ENCODE measurements around the gene PDE1C. TPM values are rescaled to one million over a fixed set of nuclear protein-coding genes. Genes with fewer than 3 reads are reported as not detected.

PDE1C gene
- total and polyA plus RNA-seq, 2 donors (not counting 1 experiment from before 2014, with no cell fraction given): 0.52 TPM; not detected in 1

DNA sequence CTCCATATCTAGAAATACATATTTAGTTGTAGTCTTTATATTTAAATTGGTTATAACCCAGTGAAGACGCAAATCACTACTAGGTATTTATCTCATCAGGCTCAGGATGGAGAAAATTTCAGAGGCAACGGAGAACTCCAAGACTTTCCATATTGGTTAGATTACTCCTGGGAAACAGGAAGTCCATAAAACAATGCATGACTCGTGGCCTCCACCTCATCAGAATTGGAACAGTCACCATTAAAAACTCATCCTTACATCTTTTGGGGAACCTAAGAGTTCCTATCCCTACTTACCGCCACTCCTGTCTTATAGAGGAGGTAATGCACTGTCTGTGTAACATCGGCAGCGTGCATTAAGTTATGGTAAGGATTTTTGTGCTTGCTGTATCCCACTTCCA lies 205.6 kb downstream of the PDE1C start:
- 100% methylated on average over 1 of the region's 6 CpGs for WGBS (ENCODE audit: insufficient coverage)

DNA sequence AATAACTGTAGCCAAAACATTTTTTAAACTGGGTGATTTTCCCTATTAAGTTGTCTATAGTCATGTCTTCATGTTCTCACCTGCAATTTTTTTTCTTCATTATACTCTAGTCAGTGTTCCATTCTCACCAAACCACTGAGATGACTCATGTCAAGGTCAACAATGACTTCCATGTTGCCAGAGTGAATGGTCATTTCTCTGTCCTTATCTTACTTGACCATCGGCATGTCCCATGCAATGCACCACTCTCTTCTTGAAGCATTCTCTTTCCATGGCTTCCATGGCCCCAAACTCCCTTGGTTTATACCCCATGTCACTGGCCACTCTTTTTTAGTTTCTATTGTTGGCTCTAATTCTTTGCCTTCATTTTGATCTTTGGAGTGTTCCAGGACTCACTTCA lies 209.3 kb downstream of the PDE1C start:
- POLR2A ChIA-PET: no interaction called here
- TF ChIP-seq EZH2 (IDR thresholded peaks at IDR 0.05; ENCODE audit: borderline replicate concordance, insufficient read depth, low read depth, low read length, poor library complexity, severe bottlenecking): no peak
- TF ChIP-seq, protein P1, sequence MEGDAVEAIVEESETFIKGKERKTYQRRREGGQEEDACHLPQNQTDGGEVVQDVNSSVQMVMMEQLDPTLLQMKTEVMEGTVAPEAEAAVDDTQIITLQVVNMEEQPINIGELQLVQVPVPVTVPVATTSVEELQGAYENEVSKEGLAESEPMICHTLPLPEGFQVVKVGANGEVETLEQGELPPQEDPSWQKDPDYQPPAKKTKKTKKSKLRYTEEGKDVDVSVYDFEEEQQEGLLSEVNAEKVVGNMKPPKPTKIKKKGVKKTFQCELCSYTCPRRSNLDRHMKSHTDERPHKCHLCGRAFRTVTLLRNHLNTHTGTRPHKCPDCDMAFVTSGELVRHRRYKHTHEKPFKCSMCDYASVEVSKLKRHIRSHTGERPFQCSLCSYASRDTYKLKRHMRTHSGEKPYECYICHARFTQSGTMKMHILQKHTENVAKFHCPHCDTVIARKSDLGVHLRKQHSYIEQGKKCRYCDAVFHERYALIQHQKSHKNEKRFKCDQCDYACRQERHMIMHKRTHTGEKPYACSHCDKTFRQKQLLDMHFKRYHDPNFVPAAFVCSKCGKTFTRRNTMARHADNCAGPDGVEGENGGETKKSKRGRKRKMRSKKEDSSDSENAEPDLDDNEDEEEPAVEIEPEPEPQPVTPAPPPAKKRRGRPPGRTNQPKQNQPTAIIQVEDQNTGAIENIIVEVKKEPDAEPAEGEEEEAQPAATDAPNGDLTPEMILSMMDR (IDR thresholded peaks at IDR 0.05): no peak
- DNase-seq (no peak), ATAC-seq (ENCODE audit: low read depth) (no peak)
- intact Hi-C loops (cut with micrococcal nuclease): no loop called here
- H3K4me1 Mint-ChIP-seq: no peaks in the 10 kb centered on the region
- Histone ChIP-seq H3K36me3 (replicated peaks in 1 of 2; ENCODE audit: control extremely low read depth in 1 of 2, control insufficient read depth in 1 of 2, extremely low read depth in 1 of 2, insufficient read depth in 2 of 2, low read length in 1 of 2) (no peaks in the 10 kb centered on the region), H4K20me1 (ENCODE audit: control insufficient read depth, insufficient read depth, low read length, poor library complexity, severe bottlenecking) (no peaks in the 10 kb centered on the region), H3K4me1 (ENCODE audit: control insufficient read depth in 2 of 2, insufficient read depth in 2 of 2, low read length in 2 of 2) (no peaks in the 10 kb centered on the region), H3K4me2 (replicated peaks; ENCODE audit: low read depth, low read length, poor library complexity, severe bottlenecking) (no peak overlapping the region), H3K9me3 (ENCODE audit: control extremely low read depth in 1 of 3, control insufficient read depth in 2 of 3, insufficient read depth in 1 of 3, low read length in 2 of 3) (no peaks in the 10 kb centered on the region), H3K9ac (ENCODE audit: low read length) (no peak overlapping the region), H2AFZ (ENCODE audit: insufficient read depth, low read depth, low read length, poor library complexity, severe bottlenecking) (no peak overlapping the region), H3K27ac (ENCODE audit: low read length in 2 of 2) (no peak overlapping the region), H3K4me3 (ENCODE audit: control extremely low read depth in 1 of 5, extremely low read depth in 1 of 5, insufficient read depth in 1 of 5, low read depth in 2 of 5, low read length in 4 of 5) (no peak overlapping the region), H3K79me2 (ENCODE audit: control insufficient read depth, insufficient read depth, low read length) (no peaks in the 10 kb centered on the region), H3K27me3 (replicated peaks in 1 of 4; ENCODE audit: control extremely low read depth in 1 of 4, control insufficient read depth in 3 of 4, insufficient read depth in 4 of 4, low read length in 3 of 4) (no peaks in the 10 kb centered on the region)
- CTCF ChIA-PET: no interaction called here
- H3K4me3 Mint-ChIP-seq: no peak overlapping the region
- H3K9me3 Mint-ChIP-seq (ENCODE audit: insufficient read depth): no peaks in the 10 kb centered on the region
- WGBS (ENCODE audit: insufficient coverage): 92% methylated on average over 1 of the region's 1 CpG
- no peaks in the 10 kb centered on the region for H3K27me3 Mint-ChIP-seq
- no peak overlapping the region for H3K27ac Mint-ChIP-seq

More for the DNA sequence above, 205.6 kb downstream of the PDE1C start:
- Histone ChIP-seq H3K27ac (ENCODE audit: low read length in 2 of 2) (no peak overlapping the region), H3K9me3 (ENCODE audit: control extremely low read depth in 1 of 3, control insufficient read depth in 2 of 3, insufficient read depth in 1 of 3, low read length in 2 of 3) (peaks cover 1 to 12% (median 3%) of the 10 kb centered on the region in 3 donors), H3K27me3 (replicated peaks in 1 of 4; ENCODE audit: control extremely low read depth in 1 of 4, control insufficient read depth in 3 of 4, insufficient read depth in 4 of 4, low read length in 3 of 4) (no peaks in the 10 kb centered on the region), H2AFZ (ENCODE audit: insufficient read depth, low read depth, low read length, poor library complexity, severe bottlenecking) (no peak overlapping the region), H3K4me3 (ENCODE audit: control extremely low read depth in 1 of 5, extremely low read depth in 1 of 5, insufficient read depth in 1 of 5, low read depth in 2 of 5, low read length in 4 of 5) (no peak overlapping the region), H3K4me2 (replicated peaks; ENCODE audit: low read depth, low read length, poor library complexity, severe bottlenecking) (no peak overlapping the region), H3K4me1 (ENCODE audit: control insufficient read depth in 2 of 2, insufficient read depth in 2 of 2, low read length in 2 of 2) (no peaks in the 10 kb centered on the region), H3K79me2 (ENCODE audit: control insufficient read depth, insufficient read depth, low read length) (no peaks in the 10 kb centered on the region), H4K20me1 (ENCODE audit: control insufficient read depth, insufficient read depth, low read length, poor library complexity, severe bottlenecking) (no peaks in the 10 kb centered on the region), H3K9ac (ENCODE audit: low read length) (no peak overlapping the region), H3K36me3 (replicated peaks in 1 of 2; ENCODE audit: control extremely low read depth in 1 of 2, control insufficient read depth in 1 of 2, extremely low read depth in 1 of 2, insufficient read depth in 2 of 2, low read length in 1 of 2) (no peaks in the 10 kb centered on the region)
- TF ChIP-seq, protein P1 (IDR thresholded peaks at IDR 0.05): no peak
- no peak for TF ChIP-seq EZH2 (IDR thresholded peaks at IDR 0.05; ENCODE audit: borderline replicate concordance, insufficient read depth, low read depth, low read length, poor library complexity, severe bottlenecking)
- POLR2A ChIA-PET: no interaction called here
- Mint-ChIP-seq H3K4me3 (no peak overlapping the region), H3K27me3 (no peaks in the 10 kb centered on the region), H3K27ac (no peak overlapping the region), H3K9me3 (ENCODE audit: insufficient read depth) (peaks cover 5% of the 10 kb centered on the region), H3K4me1 (no peaks in the 10 kb centered on the region)
- CTCF ChIA-PET: no interaction called here
- intact Hi-C loops (cut with micrococcal nuclease): no loop called here
- DNase-seq (no peak), ATAC-seq (ENCODE audit: low read depth) (no peak)
